Spinal cord (tissue), 10 donors: ENCODE measurements around the gene GNAZ. TPM values are rescaled to one million over a fixed set of nuclear protein-coding genes. Genes with fewer than 3 reads are reported as not detected.

Source experiments
- DNase-seq, 6 donors: peaks; one replicate each; pipeline versions ENCODE4 v3.0.0 to v3.0.0-alpha.2; 2013 to 2015; ENCODE audit warnings: low spot score in 6 of 6, low read depth in 4 of 6
- H3K27ac ChIP-seq: one replicate; pipeline ENCODE4 v1.5.1; 2013; ENCODE audit warnings: low read depth, low read length, control low read depth
- H3K27me3 ChIP-seq: one replicate; pipeline ENCODE4 v1.6.1; 2013; ENCODE audit warnings: low read length; ENCODE audit not compliant: control insufficient read depth, insufficient read depth
- H3K36me3 ChIP-seq: one replicate; pipeline ENCODE4 v1.6.1; 2013; ENCODE audit warnings: low read length; ENCODE audit not compliant: control insufficient read depth, insufficient read depth
- H3K4me1 ChIP-seq: one replicate; pipeline ENCODE4 v1.6.1; 2013; ENCODE audit warnings: low read length; ENCODE audit not compliant: control insufficient read depth, insufficient read depth
- H3K4me3 ChIP-seq: one replicate; pipeline ENCODE4 v1.5.1; 2013; ENCODE audit warnings: low read depth, low read length, control low read depth
- H3K9me3 ChIP-seq: one replicate; pipeline ENCODE4 v1.6.1; 2013; ENCODE audit warnings: low read length; ENCODE audit not compliant: control insufficient read depth, insufficient read depth
- WGBS: methylation state at CpG from one replicate; pipeline ENCODE4 v1.1.5; 2013; ENCODE audit warnings: missing lambda C conversion rate; ENCODE audit not compliant: insufficient coverage; 5-methylcytosine and 5-hydroxymethylcytosine counted together
- polyA plus RNA-seq, 2 donors: library from polyadenylated mRNA; unstranded; fragments of 120-200 nt; gene quantifications; one replicate each; pipeline ENCODE4 v1.2.1, GENCODE V29; 2013; ENCODE audit not compliant: insufficient read length in 2 of 2
- total RNA-seq, 2 donors: library from RNA; depleted of rRNA in 1 of 2; stranded (reverse); fragments of 120-200 nt in 1 of 2; fragments of >200 nt in 1 of 2; gene quantifications; one replicate each; pipeline versions ENCODE4 v1.2.3 to v1.2.4, GENCODE V29; 2013 to 2014
- donor health status: healthy.

The GNAZ gene
- total and polyA plus RNA-seq, 4 donors, result 33.3 to 77.9 (median 59.0) TPM

- no peak for DNase-seq
- Histone ChIP-seq H3K4me1 (no peaks in the 10 kb centered on the region), H3K27me3 (no peaks in the 10 kb centered on the region), H3K4me3 (no peak overlapping the region), H3K36me3 (no peaks in the 10 kb centered on the region), H3K9me3 (peaks cover 2% of the 10 kb centered on the region), H3K27ac (no peak overlapping the region)
- 90% methylated on average over 3 of the region's 7 CpGs for WGBS
Observed at GRCh38 chr22:23055449-23056179, 14.7 kb upstream of the GNAZ start.

- Histone ChIP-seq H3K27ac (no peak overlapping the region), H3K27me3 (no peaks in the 10 kb centered on the region), H3K36me3 (no peaks in the 10 kb centered on the region), H3K4me3 (no peak overlapping the region), H3K9me3 (peaks cover 2% of the 10 kb centered on the region), H3K4me1 (no peaks in the 10 kb centered on the region)
- 0% methylated on average over 1 of the region's 1 CpG for WGBS
- no peak for DNase-seq
Observed at GRCh38 chr22:23057331-23057730, 13.0 kb upstream of the GNAZ start.

GRCh38 chr22:23058063-23058462, 12.3 kb upstream of the GNAZ start:
- Histone ChIP-seq H3K4me1 (no peaks in the 10 kb centered on the region), H3K27ac (no peak overlapping the region), H3K9me3 (peaks cover 2% of the 10 kb centered on the region), H3K27me3 (no peaks in the 10 kb centered on the region), H3K36me3 (no peaks in the 10 kb centered on the region), H3K4me3 (no peak overlapping the region)
- DNase-seq, result no peak
- WGBS, result no CpG with 5 or more reads among the region's 2 CpGs

GRCh38 chr22:23058481-23059283, 11.6 kb upstream of the GNAZ start:
- Histone ChIP-seq H3K36me3 (no peaks in the 10 kb centered on the region), H3K4me1 (no peaks in the 10 kb centered on the region), H3K27ac (no peak overlapping the region), H3K27me3 (no peaks in the 10 kb centered on the region), H3K4me3 (no peak overlapping the region), H3K9me3 (peaks cover 2% of the 10 kb centered on the region)
- WGBS, result 90% methylated on average over 6 of the region's 9 CpGs
- DNase-seq, result no peak

- 97% methylated on average over 21 of the region's 24 CpGs for WGBS
- Histone ChIP-seq H3K27ac (no peak overlapping the region), H3K9me3 (peaks cover 2% of the 10 kb centered on the region), H3K36me3 (no peaks in the 10 kb centered on the region), H3K4me3 (no peak overlapping the region), H3K27me3 (no peaks in the 10 kb centered on the region), H3K4me1 (no peaks in the 10 kb centered on the region)
- no peak for DNase-seq
Observed at GRCh38 chr22:23059284-23059948, 10.9 kb upstream of the GNAZ start.

- Histone ChIP-seq H3K36me3 (no peaks in the 10 kb centered on the region), H3K27me3 (no peaks in the 10 kb centered on the region), H3K4me3 (no peak overlapping the region), H3K27ac (no peak overlapping the region), H3K9me3 (peaks cover 2% of the 10 kb centered on the region), H3K4me1 (no peaks in the 10 kb centered on the region)
- DNase-seq, result no peak
- WGBS, result 86% methylated on average over 7 of the region's 9 CpGs
Observed at GRCh38 chr22:23060612-23061400, 9.5 kb upstream of the GNAZ start.

GRCh38 chr22:23061471-23062280, 8.6 kb upstream of the GNAZ start:
- no peak for DNase-seq
- H3K27me3 ChIP-seq, result no peaks in the 10 kb centered on the region
- H3K4me3 ChIP-seq, result no peak overlapping the region
- H3K4me1 ChIP-seq, result no peaks in the 10 kb centered on the region
- no peaks in the 10 kb centered on the region for H3K36me3 ChIP-seq
- peaks cover 2% of the 10 kb centered on the region for H3K9me3 ChIP-seq
- H3K27ac ChIP-seq, result no peak overlapping the region
- WGBS, result 90% methylated on average over 12 of the region's 16 CpGs

GRCh38 chr22:23062616-23063538, 7.4 kb upstream of the GNAZ start:
- 89% methylated on average over 12 of the region's 12 CpGs for WGBS
- no peak overlapping the region for H3K27ac ChIP-seq
- H3K36me3 ChIP-seq, result no peaks in the 10 kb centered on the region
- peaks cover under 1% of the 10 kb centered on the region for H3K4me1 ChIP-seq
- DNase-seq, result no peak
- H3K4me3 ChIP-seq, result no peak overlapping the region
- no peaks in the 10 kb centered on the region for H3K27me3 ChIP-seq
- no peaks in the 10 kb centered on the region for H3K9me3 ChIP-seq
